Measurements from ENCODE around the gene GPRC5C. TPM values are rescaled to one million over a fixed set of nuclear protein-coding genes. Genes with fewer than 3 reads are reported as not detected.
A peak's percentile ranks its signal among the peaks of the same experiment; 100 is the strongest.

Gene GPRC5C
- total and polyA plus RNA-seq, 2 of the 13 experiments (the other 11 are each of a cell fraction or from before 2014, with no cell fraction given): 85.6 to 300 TPM

DNA sequence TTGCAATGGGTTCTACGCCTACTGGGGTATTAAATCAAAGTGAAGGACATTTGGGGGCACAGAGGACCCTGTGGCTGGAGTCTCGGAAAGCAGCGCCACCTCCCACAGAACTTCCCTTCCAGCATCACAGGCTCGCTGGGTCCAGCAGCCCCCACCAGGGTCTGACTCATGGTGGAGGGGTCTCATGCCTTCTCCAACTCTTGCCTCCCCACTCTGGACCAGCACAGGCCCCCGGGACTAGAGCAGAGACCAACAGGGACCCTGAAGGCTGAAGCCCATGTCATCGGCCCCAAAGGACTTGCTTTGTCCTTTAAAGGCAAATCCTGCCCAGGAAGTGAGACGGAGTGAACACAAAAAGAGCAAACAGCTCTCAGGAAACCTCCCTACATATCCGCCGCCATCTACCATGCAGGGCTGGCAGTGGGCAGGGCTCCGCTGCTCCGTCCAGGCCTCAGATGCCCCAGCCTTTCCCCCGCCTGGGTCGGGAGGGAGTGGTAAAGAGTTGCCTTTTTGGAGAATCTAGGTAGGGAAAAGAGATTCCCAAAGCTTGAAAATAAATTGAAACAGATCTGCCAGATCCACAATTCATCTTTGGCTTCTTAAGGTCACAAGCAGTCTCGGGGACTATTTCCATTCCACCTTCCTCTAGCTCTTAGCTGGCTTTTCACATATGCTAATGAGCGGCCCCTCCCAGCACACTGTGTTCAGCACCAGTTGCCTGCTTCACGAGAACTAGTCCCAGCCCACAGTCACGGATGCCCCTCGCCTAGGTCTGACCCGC lies 2.1 kb upstream of the GPRC5C start (continued):
- TF ChIP-seq, protein P1, sequence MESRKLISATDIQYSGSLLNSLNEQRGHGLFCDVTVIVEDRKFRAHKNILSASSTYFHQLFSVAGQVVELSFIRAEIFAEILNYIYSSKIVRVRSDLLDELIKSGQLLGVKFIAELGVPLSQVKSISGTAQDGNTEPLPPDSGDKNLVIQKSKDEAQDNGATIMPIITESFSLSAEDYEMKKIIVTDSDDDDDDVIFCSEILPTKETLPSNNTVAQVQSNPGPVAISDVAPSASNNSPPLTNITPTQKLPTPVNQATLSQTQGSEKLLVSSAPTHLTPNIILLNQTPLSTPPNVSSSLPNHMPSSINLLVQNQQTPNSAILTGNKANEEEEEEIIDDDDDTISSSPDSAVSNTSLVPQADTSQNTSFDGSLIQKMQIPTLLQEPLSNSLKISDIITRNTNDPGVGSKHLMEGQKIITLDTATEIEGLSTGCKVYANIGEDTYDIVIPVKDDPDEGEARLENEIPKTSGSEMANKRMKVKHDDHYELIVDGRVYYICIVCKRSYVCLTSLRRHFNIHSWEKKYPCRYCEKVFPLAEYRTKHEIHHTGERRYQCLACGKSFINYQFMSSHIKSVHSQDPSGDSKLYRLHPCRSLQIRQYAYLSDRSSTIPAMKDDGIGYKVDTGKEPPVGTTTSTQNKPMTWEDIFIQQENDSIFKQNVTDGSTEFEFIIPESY (CRISPR knock-in tag; IDR thresholded peaks at IDR 0.05): no peak; the same call in 1 of the 2 replicates
- TF ChIP-seq CEBPB (IDR thresholded peaks at IDR 0.05; ENCODE audit: borderline replicate concordance, low read depth, low read length): no peak
- no peak for TF ChIP-seq ARNT (IDR thresholded peaks at IDR 0.05)
- TF ChIP-seq FOSL2 (CRISPR knock-in tag; IDR thresholded peaks at IDR 0.05): peak; percentile 6
- no peak for TF ChIP-seq MATR3 (CRISPR knock-in tag; IDR thresholded peaks at IDR 0.05)
- peak; percentile 84 for TF ChIP-seq ETV5 (CRISPR knock-in tag; IDR thresholded peaks at IDR 0.05; ENCODE audit: borderline replicate concordance)
- TF ChIP-seq, protein P2, sequence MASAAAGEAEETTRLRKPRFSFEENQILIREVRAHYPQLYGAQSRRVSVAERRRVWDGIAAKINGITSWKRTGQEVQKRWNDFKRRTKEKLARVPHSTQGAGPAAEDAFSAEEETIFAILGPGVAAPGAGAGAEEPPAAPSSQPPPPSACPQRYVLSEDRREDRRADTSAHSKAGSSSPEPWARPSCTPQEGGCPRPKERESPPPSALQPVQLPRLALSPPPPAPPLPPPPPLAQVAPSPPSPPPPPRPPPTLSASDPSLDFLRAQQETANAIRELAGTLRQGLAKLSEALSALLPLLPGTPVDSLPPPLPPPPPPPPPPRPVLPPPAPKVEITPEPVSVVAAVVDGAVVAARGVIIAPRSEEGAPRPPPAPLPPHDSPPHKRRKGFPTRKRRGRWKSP (CRISPR knock-in tag; IDR thresholded peaks at IDR 0.05): no peak
- TF ChIP-seq CCDC6 (CRISPR knock-in tag; IDR thresholded peaks at IDR 0.05): no peak
- no peak; the same call in 1 of the 2 replicates for TF ChIP-seq ZNF281 (CRISPR knock-in tag; IDR thresholded peaks at IDR 0.05; ENCODE audit: borderline replicate concordance)
- TF ChIP-seq CEBPG (CRISPR knock-in tag; IDR thresholded peaks at IDR 0.05): peak; percentile 47
- TF ChIP-seq SRSF1 (optimal IDR thresholded peaks at IDR 0.05; ENCODE audit: low read depth, low read length): no peak
- TF ChIP-seq TFAP4 (IDR thresholded peaks at IDR 0.05; ENCODE audit: borderline replicate concordance, low read depth): no peak
- no peak for TF ChIP-seq ZMYM3 (CRISPR knock-in tag; IDR thresholded peaks at IDR 0.05)

Measured in HepG2 (cell line).